Neural cell (in vitro differentiated cells): ENCODE measurements around the gene TFDP1. TPM values are rescaled to one million over a fixed set of nuclear protein-coding genes. Genes with fewer than 3 reads are reported as not detected.

Experiments
- H2AFZ ChIP-seq: fragments of 200-600, 300-800 bp; sonication (generic), shearing (Covaris generic); 2 replicates; pipeline ENCODE4 v1.6.0; 2014; ENCODE audit warnings: low read depth, mild to moderate bottlenecking, antibody characterized with exemption, low read length, moderate library complexity
- H3F3A ChIP-seq: fragments of 200-600 bp; shearing (Covaris generic); 2 replicates; pipeline ENCODE4 v1.6.1; 2016; ENCODE audit warnings: mild to moderate bottlenecking, moderate library complexity, mixed read lengths, antibody characterized with exemption, low read length; ENCODE audit not compliant: insufficient read depth, poor library complexity, severe bottlenecking
- H3K27ac ChIP-seq: fragments of 200-600, 300-800 bp; sonication (generic), shearing (Covaris generic); 2 replicates; pipeline ENCODE4 v1.5.1; 2014; ENCODE audit warnings: mild to moderate bottlenecking, low read length, moderate library complexity
- H3K27me3 ChIP-seq: fragments of 300-800, 200-600 bp; sonication (generic), shearing (Covaris generic); 2 replicates; pipeline ENCODE4 v1.6.0; 2014; ENCODE audit warnings: mild to moderate bottlenecking, low read depth, low read length, moderate library complexity; ENCODE audit not compliant: insufficient read depth
- H3K36me3 ChIP-seq: fragments of 300-800, 200-600 bp; sonication (generic), shearing (Covaris generic); 2 replicates; pipeline ENCODE4 v1.5.1; 2014; ENCODE audit warnings: mild to moderate bottlenecking, antibody characterized with exemption, low read length, moderate library complexity; ENCODE audit not compliant: insufficient read depth
- H3K4me2 ChIP-seq: fragments of 300-800, 200-600 bp; sonication (generic), shearing (Covaris generic); 2 replicates; pipeline ENCODE4 v1.6.0; 2014; ENCODE audit warnings: mild to moderate bottlenecking, low read length
- H3K4me3 ChIP-seq: fragments of 300-800, 200-600 bp; sonication (generic), shearing (Covaris generic); 2 replicates; pipeline ENCODE4 v1.5.1; 2014; ENCODE audit warnings: mild to moderate bottlenecking, low read length, moderate library complexity
- H3K79me2 ChIP-seq: fragments of 200-600 bp; shearing (Covaris generic); replicated peaks from 2 replicates; pipeline ENCODE4 v1.6.0; 2014; ENCODE audit warnings: mild to moderate bottlenecking, low read length, moderate library complexity; ENCODE audit not compliant: insufficient read depth
- H3K9ac ChIP-seq: fragments of 300-800, 200-600 bp; sonication (generic), shearing (Covaris generic); 2 replicates; pipeline ENCODE4 v1.6.1; 2016; ENCODE audit warnings: mild to moderate bottlenecking, low read length, mixed read lengths
- H3K9me2 ChIP-seq: fragments of 200-600 bp; shearing (Covaris generic); 2 replicates; pipeline ENCODE4 v1.6.1; 2016; ENCODE audit warnings: mild to moderate bottlenecking, low read length, mixed read lengths; ENCODE audit not compliant: insufficient read depth
- H3K9me3 ChIP-seq: fragments of 200-600, 300-800 bp; sonication (generic), shearing (Covaris generic); 2 replicates; pipeline ENCODE4 v1.6.1; 2016; ENCODE audit warnings: mild to moderate bottlenecking, mixed run types, low read length, moderate library complexity, mixed read lengths
- H4K20me1 ChIP-seq: fragments of 200-600 bp; shearing (Covaris generic); 2 replicates; pipeline ENCODE4 v1.6.1; 2016; ENCODE audit warnings: mild to moderate bottlenecking, mixed run types; ENCODE audit not compliant: insufficient read depth
- EP300 ChIP-seq: fragments of 450-650 bp; conservative IDR thresholded peaks from 2 replicates; pipeline ENCODE4 v1.6.1; 2014; ENCODE audit warnings: antibody characterized with exemption, mild to moderate bottlenecking, moderate library complexity; ENCODE audit not compliant: poor library complexity, severe bottlenecking
- EZH2 ChIP-seq: fragments of 200-600, 300-800 bp; shearing (Covaris generic), sonication (generic); IDR thresholded peaks from 2 replicates; pipeline ENCODE4 v1.6.1; 2014; ENCODE audit warnings: antibody characterized with exemption, low read length, borderline replicate concordance, mild to moderate bottlenecking; ENCODE audit not compliant: insufficient read depth, poor library complexity, severe bottlenecking
- MXI1 ChIP-seq: fragments of 450-650 bp; conservative IDR thresholded peaks from 2 replicates; pipeline ENCODE4 v1.6.1; 2014; ENCODE audit warnings: antibody characterized with exemption, mild to moderate bottlenecking; ENCODE audit not compliant: poor library complexity, severe bottlenecking
- POLR2AphosphoS5 ChIP-seq: IDR thresholded peaks from 2 replicates; pipeline ENCODE4 v1.6.1; 2012
- RAD21 ChIP-seq: fragments of 450-650 bp; conservative IDR thresholded peaks from 2 replicates; pipeline ENCODE4 v1.6.1; 2014; ENCODE audit warnings: antibody characterized with exemption, mild to moderate bottlenecking, moderate library complexity
- SMC3 ChIP-seq: fragments of 450-650 bp; conservative IDR thresholded peaks from 2 replicates; pipeline ENCODE4 v1.6.1; 2014; ENCODE audit warnings: antibody characterized with exemption, mild to moderate bottlenecking, moderate library complexity; ENCODE audit not compliant: poor library complexity
- TAF1 ChIP-seq: IDR thresholded peaks from 2 replicates; pipeline ENCODE4 v1.6.1; 2012; ENCODE audit warnings: low read depth
- polyA plus RNA-seq: library from polyadenylated mRNA; depleted of rRNA; stranded (reverse); fragments of >200 nt; gene quantifications from 2 replicates; pipeline ENCODE4 v1.2.3, GENCODE V29; 2014
- TF ChIP-seq, protein P1 (sequence below): IDR thresholded peaks from 2 replicates; pipeline ENCODE4 v1.6.1; 2012; ENCODE audit warnings: borderline replicate concordance
- TF ChIP-seq, protein P2 (sequence below): fragments of 450-650 bp; IDR thresholded peaks from 2 replicates; pipeline ENCODE4 v1.5.1; 2014; ENCODE audit warnings: antibody characterized with exemption, mild to moderate bottlenecking, moderate library complexity; ENCODE audit not compliant: poor library complexity, severe bottlenecking

The TFDP1 gene
- polyA plus RNA-seq, 1 donor from 2014 or later, result 81.2 TPM

DNA sequence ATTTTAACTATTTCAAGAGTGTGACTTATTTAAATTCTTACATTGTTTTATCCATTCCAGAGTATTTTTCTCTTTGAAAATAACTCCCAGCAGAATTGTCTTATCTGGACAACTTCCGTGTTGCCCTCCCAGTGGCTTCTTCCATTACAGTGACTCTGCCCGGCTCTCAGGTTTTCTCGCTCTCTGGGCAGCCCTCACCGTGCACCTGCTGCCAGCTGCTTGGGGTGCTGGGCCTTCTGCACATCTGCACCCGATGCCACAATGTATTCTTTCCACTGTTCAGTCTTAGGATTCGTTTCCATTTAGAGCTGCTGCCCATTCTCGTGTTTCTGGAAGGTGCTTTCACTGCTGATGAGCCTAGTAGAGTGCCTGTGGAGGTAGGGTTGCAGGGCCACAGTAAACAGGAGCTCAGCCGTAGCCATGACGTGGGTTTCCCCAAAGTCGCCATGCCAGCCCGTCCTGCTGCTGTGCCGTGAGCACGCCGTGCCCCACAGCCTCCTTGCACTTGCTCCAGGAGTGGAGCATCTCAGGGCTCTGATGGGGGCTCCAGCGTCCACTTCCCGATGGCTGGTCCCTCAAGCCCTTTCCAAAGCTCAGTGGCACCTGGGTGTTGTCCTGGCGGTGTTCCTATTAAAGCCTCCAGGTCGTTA lies 48.0 kb upstream of the TFDP1 start:
- Histone ChIP-seq H3K9me2 (no peaks in the 10 kb centered on the region), H3K27me3 (no peaks in the 10 kb centered on the region), H3K27ac (no peak overlapping the region), H2AFZ (no peak overlapping the region), H4K20me1 (no peaks in the 10 kb centered on the region), H3K9ac (no peak overlapping the region), H3K79me2 (no peaks in the 10 kb centered on the region), H3K9me3 (no peaks in the 10 kb centered on the region), H3K4me2 (no peak overlapping the region), H3K4me3 (no peak overlapping the region), H3K36me3 (peaks cover 7% of the 10 kb centered on the region), H3F3A (no peaks in the 10 kb centered on the region)
- TF ChIP-seq, protein P1, sequence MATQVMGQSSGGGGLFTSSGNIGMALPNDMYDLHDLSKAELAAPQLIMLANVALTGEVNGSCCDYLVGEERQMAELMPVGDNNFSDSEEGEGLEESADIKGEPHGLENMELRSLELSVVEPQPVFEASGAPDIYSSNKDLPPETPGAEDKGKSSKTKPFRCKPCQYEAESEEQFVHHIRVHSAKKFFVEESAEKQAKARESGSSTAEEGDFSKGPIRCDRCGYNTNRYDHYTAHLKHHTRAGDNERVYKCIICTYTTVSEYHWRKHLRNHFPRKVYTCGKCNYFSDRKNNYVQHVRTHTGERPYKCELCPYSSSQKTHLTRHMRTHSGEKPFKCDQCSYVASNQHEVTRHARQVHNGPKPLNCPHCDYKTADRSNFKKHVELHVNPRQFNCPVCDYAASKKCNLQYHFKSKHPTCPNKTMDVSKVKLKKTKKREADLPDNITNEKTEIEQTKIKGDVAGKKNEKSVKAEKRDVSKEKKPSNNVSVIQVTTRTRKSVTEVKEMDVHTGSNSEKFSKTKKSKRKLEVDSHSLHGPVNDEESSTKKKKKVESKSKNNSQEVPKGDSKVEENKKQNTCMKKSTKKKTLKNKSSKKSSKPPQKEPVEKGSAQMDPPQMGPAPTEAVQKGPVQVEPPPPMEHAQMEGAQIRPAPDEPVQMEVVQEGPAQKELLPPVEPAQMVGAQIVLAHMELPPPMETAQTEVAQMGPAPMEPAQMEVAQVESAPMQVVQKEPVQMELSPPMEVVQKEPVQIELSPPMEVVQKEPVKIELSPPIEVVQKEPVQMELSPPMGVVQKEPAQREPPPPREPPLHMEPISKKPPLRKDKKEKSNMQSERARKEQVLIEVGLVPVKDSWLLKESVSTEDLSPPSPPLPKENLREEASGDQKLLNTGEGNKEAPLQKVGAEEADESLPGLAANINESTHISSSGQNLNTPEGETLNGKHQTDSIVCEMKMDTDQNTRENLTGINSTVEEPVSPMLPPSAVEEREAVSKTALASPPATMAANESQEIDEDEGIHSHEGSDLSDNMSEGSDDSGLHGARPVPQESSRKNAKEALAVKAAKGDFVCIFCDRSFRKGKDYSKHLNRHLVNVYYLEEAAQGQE, result no peak
- TF ChIP-seq EZH2, result no peak
- TF ChIP-seq TAF1, result no peak
- TF ChIP-seq, protein P2, sequence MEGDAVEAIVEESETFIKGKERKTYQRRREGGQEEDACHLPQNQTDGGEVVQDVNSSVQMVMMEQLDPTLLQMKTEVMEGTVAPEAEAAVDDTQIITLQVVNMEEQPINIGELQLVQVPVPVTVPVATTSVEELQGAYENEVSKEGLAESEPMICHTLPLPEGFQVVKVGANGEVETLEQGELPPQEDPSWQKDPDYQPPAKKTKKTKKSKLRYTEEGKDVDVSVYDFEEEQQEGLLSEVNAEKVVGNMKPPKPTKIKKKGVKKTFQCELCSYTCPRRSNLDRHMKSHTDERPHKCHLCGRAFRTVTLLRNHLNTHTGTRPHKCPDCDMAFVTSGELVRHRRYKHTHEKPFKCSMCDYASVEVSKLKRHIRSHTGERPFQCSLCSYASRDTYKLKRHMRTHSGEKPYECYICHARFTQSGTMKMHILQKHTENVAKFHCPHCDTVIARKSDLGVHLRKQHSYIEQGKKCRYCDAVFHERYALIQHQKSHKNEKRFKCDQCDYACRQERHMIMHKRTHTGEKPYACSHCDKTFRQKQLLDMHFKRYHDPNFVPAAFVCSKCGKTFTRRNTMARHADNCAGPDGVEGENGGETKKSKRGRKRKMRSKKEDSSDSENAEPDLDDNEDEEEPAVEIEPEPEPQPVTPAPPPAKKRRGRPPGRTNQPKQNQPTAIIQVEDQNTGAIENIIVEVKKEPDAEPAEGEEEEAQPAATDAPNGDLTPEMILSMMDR, result no peak
- TF ChIP-seq SMC3, result no peak
- no peak for TF ChIP-seq POLR2AphosphoS5
- TF ChIP-seq MXI1, result no peak
- TF ChIP-seq EP300, result no peak
- no peak for TF ChIP-seq RAD21

DNA sequence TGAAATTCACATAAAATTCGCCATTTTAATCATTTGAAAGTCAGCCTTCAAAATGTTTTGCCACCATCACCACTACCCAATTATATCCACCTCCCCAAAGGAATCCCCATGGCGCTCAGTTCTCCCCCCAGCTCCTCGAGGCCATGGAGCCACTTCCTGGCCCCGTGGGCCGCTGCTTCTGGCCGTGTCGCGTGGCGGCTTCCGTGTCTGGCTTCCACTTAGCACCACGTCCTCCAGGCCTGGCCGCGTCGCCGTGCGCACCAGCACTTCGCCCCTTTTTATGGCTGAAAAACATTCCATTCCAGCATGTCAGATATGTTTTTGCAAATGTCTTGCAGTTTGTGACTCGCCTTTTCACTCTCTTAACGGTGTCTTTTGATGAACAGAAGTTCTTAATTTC lies 47.3 kb upstream of the TFDP1 start:
- no peak for TF ChIP-seq TAF1
- no peak for TF ChIP-seq POLR2AphosphoS5
- no peak for TF ChIP-seq EP300
- TF ChIP-seq, protein P2, result no peak
- no peak for TF ChIP-seq MXI1
- TF ChIP-seq, protein P1, result no peak
- TF ChIP-seq RAD21, result no peak
- TF ChIP-seq EZH2, result no peak
- TF ChIP-seq SMC3, result no peak
- Histone ChIP-seq H3K9me3 (peaks cover under 1% of the 10 kb centered on the region), H3K79me2 (no peaks in the 10 kb centered on the region), H3K9ac (no peak overlapping the region), H3K4me3 (no peak overlapping the region), H3K27me3 (no peaks in the 10 kb centered on the region), H2AFZ (no peak overlapping the region), H3F3A (no peaks in the 10 kb centered on the region), H4K20me1 (no peaks in the 10 kb centered on the region), H3K4me2 (no peak overlapping the region), H3K27ac (no peak overlapping the region), H3K36me3 (peaks cover 2% of the 10 kb centered on the region), H3K9me2 (no peaks in the 10 kb centered on the region)
